Bronchial epithelial cell (primary cell): ENCODE data around the gene FOXR1. TPM values are rescaled to one million over a fixed set of nuclear protein-coding genes. Genes with fewer than 3 reads are reported as not detected.
A peak's percentile ranks its signal among the peaks of the same experiment; 100 is the strongest.

ENCODE experiments used
- DNase-seq: peaks from one replicate; pipeline ENCODE4 v3.0.0-alpha.2; 2010; ENCODE audit warnings: low read depth
- FAIRE-seq: peaks from 2 replicates; lab custom pipeline; 2011; peaks lifted over from hg19 to GRCh38; lab: Jason Lieb, UNC
- H3K27me3 ChIP-seq: 2 replicates; pipeline ENCODE4 v1.5.1; 2011; ENCODE audit warnings: low read length; ENCODE audit not compliant: control insufficient read depth, insufficient read depth
- H3K36me3 ChIP-seq: 2 replicates; pipeline ENCODE4 v1.5.1; 2011; ENCODE audit warnings: low read length; ENCODE audit not compliant: control insufficient read depth, insufficient read depth
- H3K4me3 ChIP-seq: 2 replicates; pipeline ENCODE4 v1.5.1; 2011; ENCODE audit warnings: mild to moderate bottlenecking, low read depth, low read length, control low read depth
- total RNA-seq: library from RNA; depleted of rRNA; stranded (reverse); fragments of >200 nt; gene quantifications from 2 replicates; pipeline ENCODE4 v1.2.1, GENCODE V29; 2014
- TF ChIP-seq, protein P1 (sequence below): IDR thresholded peaks from 2 replicates; pipeline ENCODE4 v1.5.1; 2011; ENCODE audit warnings: mild to moderate bottlenecking, moderate library complexity, low read length, control low read depth, inconsistent platforms; ENCODE audit not compliant: insufficient read depth, severe bottlenecking

Gene FOXR1, protein sequence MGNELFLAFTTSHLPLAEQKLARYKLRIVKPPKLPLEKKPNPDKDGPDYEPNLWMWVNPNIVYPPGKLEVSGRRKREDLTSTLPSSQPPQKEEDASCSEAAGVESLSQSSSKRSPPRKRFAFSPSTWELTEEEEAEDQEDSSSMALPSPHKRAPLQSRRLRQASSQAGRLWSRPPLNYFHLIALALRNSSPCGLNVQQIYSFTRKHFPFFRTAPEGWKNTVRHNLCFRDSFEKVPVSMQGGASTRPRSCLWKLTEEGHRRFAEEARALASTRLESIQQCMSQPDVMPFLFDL
- not detected in 2 replicates for total RNA-seq

DNA sequence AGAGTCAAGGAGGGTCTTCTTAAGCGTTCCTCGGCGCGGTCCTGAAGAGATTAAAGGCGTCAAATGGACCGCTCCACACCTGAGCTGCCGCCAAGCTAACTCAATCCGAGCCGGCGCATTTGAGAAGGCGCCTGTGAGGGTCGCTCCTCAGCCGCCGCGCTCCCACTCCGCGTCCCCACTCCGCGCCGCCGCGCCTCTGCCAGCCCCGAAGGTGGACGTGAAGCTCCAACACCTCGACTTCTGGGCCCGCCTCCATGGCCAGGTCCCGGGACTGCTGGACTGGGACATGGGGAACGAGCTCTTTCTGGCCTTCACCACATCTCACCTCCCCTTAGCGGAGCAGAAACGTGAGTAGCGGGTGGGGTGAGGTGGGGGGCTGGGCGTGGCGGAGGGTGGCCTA lies at the start of gene FOXR1:
Gene FOXR1 (plus strand): TSS at position 116 of the 400 bp plus-strand sequence. CDS start 171 bp downstream, at position 287.
- no peak for FAIRE-seq
- DNase-seq, result no peak
- Histone ChIP-seq H3K36me3 (no peaks in the 10 kb centered on the region), H3K27me3 (peaks cover 2% of the 10 kb centered on the region), H3K4me3 (no peak within 1 kb of the TSS)
- TF ChIP-seq, protein P1, sequence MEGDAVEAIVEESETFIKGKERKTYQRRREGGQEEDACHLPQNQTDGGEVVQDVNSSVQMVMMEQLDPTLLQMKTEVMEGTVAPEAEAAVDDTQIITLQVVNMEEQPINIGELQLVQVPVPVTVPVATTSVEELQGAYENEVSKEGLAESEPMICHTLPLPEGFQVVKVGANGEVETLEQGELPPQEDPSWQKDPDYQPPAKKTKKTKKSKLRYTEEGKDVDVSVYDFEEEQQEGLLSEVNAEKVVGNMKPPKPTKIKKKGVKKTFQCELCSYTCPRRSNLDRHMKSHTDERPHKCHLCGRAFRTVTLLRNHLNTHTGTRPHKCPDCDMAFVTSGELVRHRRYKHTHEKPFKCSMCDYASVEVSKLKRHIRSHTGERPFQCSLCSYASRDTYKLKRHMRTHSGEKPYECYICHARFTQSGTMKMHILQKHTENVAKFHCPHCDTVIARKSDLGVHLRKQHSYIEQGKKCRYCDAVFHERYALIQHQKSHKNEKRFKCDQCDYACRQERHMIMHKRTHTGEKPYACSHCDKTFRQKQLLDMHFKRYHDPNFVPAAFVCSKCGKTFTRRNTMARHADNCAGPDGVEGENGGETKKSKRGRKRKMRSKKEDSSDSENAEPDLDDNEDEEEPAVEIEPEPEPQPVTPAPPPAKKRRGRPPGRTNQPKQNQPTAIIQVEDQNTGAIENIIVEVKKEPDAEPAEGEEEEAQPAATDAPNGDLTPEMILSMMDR, result no peak

DNA sequence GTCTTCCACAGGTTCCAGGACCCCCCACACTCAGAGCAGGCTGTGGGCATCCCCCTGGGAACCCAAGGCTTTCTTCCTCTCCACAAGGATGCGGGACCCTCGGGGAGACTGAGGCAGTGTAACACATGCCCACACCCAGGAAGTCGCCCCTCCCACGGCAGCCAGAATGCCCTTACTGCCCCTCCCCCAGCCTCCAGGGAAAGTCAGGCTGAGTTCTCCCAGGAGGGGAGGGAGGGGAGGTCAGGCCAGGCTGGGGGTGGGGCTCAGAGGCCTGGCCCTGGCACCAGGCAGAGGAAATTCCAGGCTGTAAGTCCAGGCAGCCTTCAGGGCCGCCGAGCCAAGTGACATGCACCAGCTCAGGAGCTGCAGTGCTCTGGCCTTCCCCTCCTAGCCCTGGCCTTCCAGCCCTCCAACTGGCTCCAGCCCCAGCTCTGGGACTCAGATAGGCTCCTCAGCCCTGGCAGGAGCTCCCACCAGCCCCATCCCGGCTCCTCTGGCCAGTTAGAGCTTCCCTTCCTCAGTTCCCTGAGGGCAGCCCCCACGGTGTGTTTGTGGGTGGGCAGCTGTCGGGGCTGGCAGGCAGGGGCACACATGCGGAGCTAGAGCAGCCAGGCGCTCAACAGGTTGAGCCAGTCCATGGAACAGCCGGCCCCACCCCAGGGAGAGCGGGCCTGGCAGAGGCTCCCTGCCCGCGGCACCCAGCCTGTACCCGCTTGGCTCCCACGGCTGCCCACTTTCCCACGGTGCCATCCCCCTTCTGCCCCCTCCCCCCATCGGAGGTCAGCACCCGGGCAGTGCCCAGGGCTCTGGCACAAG lies 49.4 kb upstream of the FOXR1 start:
- TF ChIP-seq, protein P1, result no peak
- Histone ChIP-seq H3K27me3 (no peaks in the 10 kb centered on the region), H3K4me3 (peak overlapping the region; percentile 87), H3K36me3 (peaks cover 13% of the 10 kb centered on the region)
- FAIRE-seq, result no peak
- peak; percentile 61 for DNase-seq

DNA sequence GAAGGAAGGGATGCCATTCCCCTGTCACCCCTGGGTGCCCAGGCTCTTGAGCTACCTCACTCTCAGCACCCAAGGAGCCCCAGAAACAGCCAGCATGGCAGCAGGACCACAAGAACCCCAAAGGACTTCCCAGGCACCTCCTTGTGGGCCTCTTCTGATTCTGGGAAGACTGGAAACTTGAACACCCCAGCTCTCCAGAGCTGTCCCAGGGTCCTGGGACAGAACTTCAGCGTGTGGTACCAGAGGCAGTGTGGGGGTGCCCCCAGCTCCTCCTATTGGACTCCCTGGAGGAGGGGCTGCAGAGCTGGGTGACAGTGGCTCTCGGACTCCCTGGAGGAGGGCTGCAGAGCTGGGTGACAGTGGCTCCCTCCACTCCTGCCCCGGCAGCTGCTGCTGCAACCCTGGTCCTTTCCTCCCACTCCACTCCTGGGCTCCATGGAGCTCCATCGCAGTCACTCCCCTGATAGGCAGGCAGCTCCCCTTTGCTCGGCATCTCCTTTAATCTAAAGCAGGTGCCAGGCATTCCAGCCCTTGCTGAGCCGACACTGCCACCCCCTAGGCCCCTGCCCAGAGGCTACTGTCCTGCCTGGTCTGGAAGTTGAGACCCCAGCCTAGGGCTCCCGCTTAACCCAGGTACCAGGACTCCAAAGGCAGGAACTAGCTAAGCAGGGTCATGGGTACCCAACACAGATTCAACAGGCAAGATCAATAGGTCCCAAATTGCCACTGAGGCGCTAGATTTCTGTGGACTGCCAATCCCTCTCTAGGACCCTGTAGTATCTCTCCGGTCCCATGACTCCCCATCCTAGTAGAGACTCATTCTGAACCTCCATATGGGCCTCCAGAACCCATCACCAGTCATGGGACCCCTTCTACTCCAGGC lies 48.6 kb upstream of the FOXR1 start:
- no peaks in the 10 kb centered on the region for H3K27me3 ChIP-seq
- peaks cover 11% of the 10 kb centered on the region for H3K36me3 ChIP-seq
- FAIRE-seq, result no peak
- TF ChIP-seq, protein P1, result no peak
- H3K4me3 ChIP-seq, result peak overlapping the region; percentile 87
- DNase-seq, result no peak

DNA sequence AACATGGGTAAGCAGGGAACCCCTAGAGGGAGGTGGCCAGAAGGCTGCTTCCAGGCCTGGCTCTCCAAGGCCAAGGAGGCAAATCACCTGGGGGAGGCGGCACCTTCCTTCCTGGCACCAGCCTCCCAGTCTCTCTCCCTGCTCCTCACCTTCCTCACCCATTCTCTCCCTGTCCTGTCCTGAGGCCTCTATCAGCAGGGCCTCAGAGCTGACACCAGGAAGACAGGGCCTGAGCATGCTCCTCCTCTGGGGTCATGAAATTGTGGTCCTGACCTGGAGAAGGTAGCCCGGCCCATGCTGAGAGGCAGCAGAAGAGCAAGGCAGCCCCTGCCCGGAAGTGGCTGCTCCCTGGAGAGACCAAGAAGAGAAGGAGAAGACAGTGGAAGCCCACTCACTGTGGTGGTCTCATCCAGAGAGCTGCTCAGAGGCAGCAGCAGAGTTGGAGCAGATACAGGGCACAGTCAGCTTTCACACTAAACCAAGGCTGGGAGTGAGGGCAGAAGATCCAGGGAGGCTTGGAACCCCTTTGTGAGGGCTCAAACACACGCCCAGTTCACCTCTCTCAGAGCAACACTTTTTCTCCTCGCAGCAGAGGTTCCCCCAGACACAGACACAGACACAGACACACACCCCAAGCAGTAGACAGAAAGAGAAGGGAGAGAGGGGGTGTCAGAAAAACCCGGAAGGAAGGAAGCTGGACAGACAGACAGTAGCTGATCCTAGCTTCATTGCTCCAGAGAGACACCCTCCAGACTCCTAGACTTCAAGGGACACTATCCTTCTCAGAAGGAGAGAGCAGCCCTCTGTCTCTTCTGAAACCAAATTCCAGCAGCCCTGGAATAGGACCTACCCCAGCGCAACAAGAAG lies 47.6 kb upstream of the FOXR1 start:
- DNase-seq (no peak), FAIRE-seq (no peak)
- Histone ChIP-seq H3K36me3 (peaks cover 8% of the 10 kb centered on the region), H3K4me3 (peak overlapping the region; percentile 87), H3K27me3 (no peaks in the 10 kb centered on the region)
- TF ChIP-seq, protein P1, result no peak
